H1 (cell line): ENCODE data around the gene ZMYND10. TPM values are rescaled to one million over a fixed set of nuclear protein-coding genes. Genes with fewer than 3 reads are reported as not detected.

Experiments
- CTCF ChIA-PET: fragments of 300-600 bp; sonication (Branson Sonifier 250); formaldehyde crosslinking; loops from one replicate; lab custom pipeline; 2021; ENCODE audit not compliant: partially characterized antibody; lab: Charles Lee
- POLR2A ChIA-PET: fragments of 300-600 bp; sonication (Branson Sonifier 250); formaldehyde crosslinking; loops from one replicate; lab custom pipeline; 2021; ENCODE audit warnings: inconsistent platforms; ENCODE audit not compliant: partially characterized antibody; lab: Charles Lee
- DNase-seq, 2 experiments: peaks; one replicate each; pipeline versions ENCODE4 v3.0.0 to v3.0.0-alpha.2; 2010 to 2022; ENCODE audit warnings: low spot score in 2 of 2, low read depth in 1 of 2, mixed read lengths in 1 of 2
- FAIRE-seq: peaks from 2 replicates; lab custom pipeline; 2011; peaks lifted over from hg19 to GRCh38; lab: Jason Lieb, UNC
- H2AFZ ChIP-seq: 2 replicates; pipeline ENCODE4 v1.8.1; 2012; ENCODE audit warnings: low read length, inconsistent platforms
- H2AK5ac ChIP-seq: 2 replicates; pipeline ENCODE4 v1.6.1; 2013; ENCODE audit warnings: low read depth, low read length
- H2BK120ac ChIP-seq: replicated peaks from 2 replicates; pipeline ENCODE3; 2013; ENCODE audit warnings: low read depth, low read length, inconsistent platforms
- H2BK12ac ChIP-seq: 2 replicates; pipeline ENCODE4 v1.6.1; 2013; ENCODE audit warnings: low read depth, low read length
- H2BK15ac ChIP-seq: 2 replicates; pipeline ENCODE4 v1.6.1; 2013; ENCODE audit warnings: low read length
- H2BK20ac ChIP-seq: 2 replicates; pipeline ENCODE4 v1.6.1; 2013; ENCODE audit warnings: low read length
- H2BK5ac ChIP-seq: 2 replicates; pipeline ENCODE4 v1.6.1; 2013; ENCODE audit warnings: low read depth, low read length
- H3K14ac ChIP-seq: 2 replicates; pipeline ENCODE4 v1.6.1; 2013; ENCODE audit warnings: inconsistent platforms; ENCODE audit not compliant: insufficient read length
- H3K18ac ChIP-seq: 2 replicates; pipeline ENCODE4 v1.6.1; 2013; ENCODE audit warnings: low read length; ENCODE audit errors: extremely low read depth
- H3K23ac ChIP-seq: 2 replicates; pipeline ENCODE4 v1.6.1; 2013; ENCODE audit warnings: inconsistent platforms; ENCODE audit not compliant: insufficient read length
- H3K23me2 ChIP-seq: 2 replicates; pipeline ENCODE4 v1.6.1; 2013; ENCODE audit warnings: low read depth, low read length
- H3K27ac ChIP-seq: 2 replicates; pipeline ENCODE4 v1.6.1; 2011; ENCODE audit warnings: low read depth, low read length, inconsistent platforms
- H3K27me3 ChIP-seq, 4 experiments: replicated peaks in 1 of 4; 1 replicate in 1 of 4; 2 replicates in 3 of 4; pipeline versions ENCODE4 v1.6.1 to v1.8.1; 2011 to 2013; ENCODE audit warnings: low read length in 3 of 4, mild to moderate bottlenecking in 3 of 4, inconsistent platforms in 2 of 4, mixed read lengths in 2 of 4, moderate library complexity in 1 of 4; ENCODE audit not compliant: control insufficient read depth in 3 of 4, insufficient read depth in 3 of 4; ENCODE audit errors: extremely low read depth in 1 of 4
- H3K36me3 ChIP-seq, 4 experiments: 2 replicates each; pipeline versions ENCODE4 v1.6.1 to v1.8.1; 2011 to 2013; ENCODE audit warnings: mild to moderate bottlenecking in 4 of 4, low read length in 3 of 4, moderate library complexity in 2 of 4, control low read depth in 1 of 4, inconsistent platforms in 1 of 4; ENCODE audit not compliant: insufficient read depth in 4 of 4, control insufficient read depth in 2 of 4
- H3K4ac ChIP-seq: replicated peaks from 2 replicates; pipeline ENCODE3; 2013; ENCODE audit warnings: low read length, low read depth, mixed read lengths, inconsistent platforms; ENCODE audit not compliant: insufficient read length
- H3K4me1 ChIP-seq, 4 experiments: replicated peaks in 1 of 4; 1 replicate in 1 of 4; 2 replicates in 3 of 4; pipeline versions ENCODE4 v1.6.1 to v1.8.1; 2011 to 2013; ENCODE audit warnings: low read length in 3 of 4, inconsistent platforms in 2 of 4, mixed read lengths in 1 of 4; ENCODE audit not compliant: insufficient read depth in 4 of 4, control insufficient read depth in 3 of 4
- H3K4me2 ChIP-seq, 2 experiments: 2 replicates each; pipeline versions ENCODE4 v1.6.1 to v1.8.1; 2011 to 2013; ENCODE audit warnings: low read depth in 2 of 2, low read length in 2 of 2, control low read depth in 1 of 2, inconsistent platforms in 1 of 2, mild to moderate bottlenecking in 1 of 2; ENCODE audit not compliant: insufficient read depth in 1 of 2
- H3K4me3 ChIP-seq, 4 experiments: fragments of 200-600, 300-600 bp in 1 of 4; sonication (generic), shearing (Covaris generic), sonication (Bioruptor Twin) in 1 of 4; 2 replicates each; pipeline versions ENCODE4 v1.5.1 to v1.8.1; 2011 to 2016; ENCODE audit warnings: low read length in 4 of 4, low read depth in 3 of 4, control low read depth in 2 of 4, inconsistent platforms in 2 of 4, mild to moderate bottlenecking in 2 of 4, mixed read lengths in 1 of 4, moderate library complexity in 1 of 4; ENCODE audit not compliant: insufficient read depth in 2 of 4; ENCODE audit errors: extremely low read depth in 1 of 4
- H3K56ac ChIP-seq: replicated peaks from 2 replicates; pipeline ENCODE3; 2013; ENCODE audit warnings: low read depth, mild to moderate bottlenecking, mixed read lengths, low read length, inconsistent platforms; ENCODE audit not compliant: insufficient read length
- H3K79me1 ChIP-seq: 2 replicates; pipeline ENCODE4 v1.6.1; 2013; ENCODE audit warnings: low read depth, low read length, control low read depth
- H3K79me2 ChIP-seq, 2 experiments: 2 replicates each; pipeline versions ENCODE4 v1.6.1 to v1.8.1; 2012 to 2013; ENCODE audit warnings: low read length in 2 of 2, mild to moderate bottlenecking in 2 of 2, inconsistent platforms in 1 of 2; ENCODE audit not compliant: insufficient read depth in 2 of 2, control insufficient read depth in 1 of 2
- H3K9ac ChIP-seq, 4 experiments: replicated peaks in 1 of 4; 1 replicate in 1 of 4; 2 replicates in 3 of 4; pipeline versions ENCODE4 v1.6.1 to v1.8.1; 2011 to 2013; ENCODE audit warnings: low read depth in 3 of 4, low read length in 3 of 4, control low read depth in 2 of 4, mild to moderate bottlenecking in 2 of 4, moderate library complexity in 2 of 4, inconsistent platforms in 1 of 4; ENCODE audit errors: extremely low read depth in 1 of 4
- H3K9me3 ChIP-seq, 2 experiments: 2 replicates each; pipeline versions ENCODE4 v1.6.1 to v1.8.1; 2012 to 2013; ENCODE audit warnings: mild to moderate bottlenecking in 2 of 2, moderate library complexity in 2 of 2, control low read depth in 1 of 2, inconsistent platforms in 1 of 2, low read depth in 1 of 2, low read length in 1 of 2, mixed read lengths in 1 of 2; ENCODE audit not compliant: insufficient read depth in 2 of 2
- H4K20me1 ChIP-seq, 2 experiments: replicated peaks in 1 of 2; 2 replicates each; pipeline versions ENCODE3 to v1.8.1; 2011 to 2013; ENCODE audit warnings: inconsistent platforms in 2 of 2, low read length in 2 of 2, mild to moderate bottlenecking in 1 of 2; ENCODE audit not compliant: insufficient read depth in 2 of 2, control insufficient read depth in 1 of 2
- H4K5ac ChIP-seq: 2 replicates; pipeline ENCODE4 v1.6.1; 2013; ENCODE audit warnings: low read length, low read depth, mixed read lengths, inconsistent platforms; ENCODE audit not compliant: insufficient read length
- H4K8ac ChIP-seq: 2 replicates; pipeline ENCODE4 v1.8.0; 2013; ENCODE audit warnings: mild to moderate bottlenecking, moderate library complexity, low read length, inconsistent platforms; ENCODE audit not compliant: insufficient read depth; ENCODE audit errors: extremely low read depth
- H4K91ac ChIP-seq: replicated peaks from 2 replicates; pipeline ENCODE3; 2013; ENCODE audit warnings: low read length, mixed read lengths, inconsistent platforms; ENCODE audit not compliant: insufficient read length
- CEBPB ChIP-seq: IDR thresholded peaks from 2 replicates; pipeline ENCODE4 v1.6.1; 2012; ENCODE audit warnings: low read depth, low read length
- CHD2 ChIP-seq: IDR thresholded peaks from 2 replicates; pipeline ENCODE4 v1.6.1; 2012; ENCODE audit warnings: low read length, improper control_type of control experiment
- E2F6 ChIP-seq: IDR thresholded peaks from 2 replicates; pipeline ENCODE4 v1.6.1; 2012; ENCODE audit warnings: inconsistent platforms
- JUN ChIP-seq: IDR thresholded peaks from 2 replicates; pipeline ENCODE4 v1.6.1; 2011; ENCODE audit warnings: low read depth, mild to moderate bottlenecking, improper control_type of control experiment, low read length
- PHF8 ChIP-seq: fragments of 200-600 bp; sonication (generic); conservative IDR thresholded peaks from 2 replicates; pipeline ENCODE4 v1.7.1; 2012; ENCODE audit warnings: low read depth, mild to moderate bottlenecking, inconsistent platforms, low read length, moderate library complexity
- SAP30 ChIP-seq: fragments of 300-600 bp; sonication (generic); IDR thresholded peaks from 2 replicates; pipeline ENCODE4 v1.7.1; 2012; ENCODE audit warnings: low read length, moderate library complexity, mild to moderate bottlenecking, inconsistent platforms; ENCODE audit not compliant: insufficient read depth, insufficient replicate concordance
- SIN3A ChIP-seq, 2 experiments: IDR thresholded peaks in 1 of 2; conservative IDR thresholded peaks in 1 of 2; 2 replicates each; pipeline ENCODE4 v1.6.1; 2011 to 2012; ENCODE audit warnings: low read length in 2 of 2, improper control_type of control experiment in 1 of 2, low read depth in 1 of 2, mild to moderate bottlenecking in 1 of 2
- SIRT6 ChIP-seq: IDR thresholded peaks from one replicate; pipeline ENCODE4 v1.7.1; 2012; ENCODE audit warnings: low read length, inconsistent platforms
- SIX5 ChIP-seq: IDR thresholded peaks from 2 replicates; pipeline ENCODE4 v1.6.1; 2011; ENCODE audit warnings: mild to moderate bottlenecking, low read depth, low read length
- SRF ChIP-seq: IDR thresholded peaks from 2 replicates; pipeline ENCODE4 v1.6.1; 2011; ENCODE audit warnings: mild to moderate bottlenecking, low read depth, low read length, moderate library complexity
- TBP ChIP-seq: IDR thresholded peaks from 2 replicates; pipeline ENCODE4 v1.6.1; 2011; ENCODE audit warnings: low read depth, low read length, improper control_type of control experiment
- WGBS, 2 experiments: shearing (Covaris generic) in 1 of 2; methylation state at CpG; one replicate each; pipeline versions ENCODE4 v1.1.6 to v1.1.7; 2013 to 2015; ENCODE audit warnings: low lambda C conversion rate in 2 of 2, mixed read lengths in 2 of 2, inconsistent platforms in 1 of 2, low coverage in 1 of 2, missing lambda C conversion rate in 1 of 2; ENCODE audit not compliant: insufficient replicate concordance in 2 of 2, insufficient coverage in 1 of 2, insufficient read length in 1 of 2; ENCODE audit errors: extremely low coverage in 1 of 2, missing lambda C conversion rate in 1 of 2; 5-methylcytosine and 5-hydroxymethylcytosine counted together
- polyA plus RNA-seq, 7 experiments: library from polyadenylated mRNA; depleted of rRNA in 3 of 7; stranded (reverse) in 5 of 7; unstranded in 2 of 7; fragments of >200 nt in 5 of 7; fragments of 200-250 nt in 2 of 7; gene quantifications; 1 replicate in 5 of 7; 2 replicates in 1 of 7; 4 replicates in 1 of 7; pipeline versions ENCODE4 v1.2.1 to v1.2.3, GENCODE V29; 2011 to 2013; ENCODE audit warnings: missing spikeins in 2 of 7, mixed read lengths in 2 of 7
- total RNA-seq: library from RNA; stranded (reverse); fragmentation: NEBNext Ultra II Directional; extraction: Animal tissue kit (Norgen Biotek cat#: 25700); gene quantifications from 2 replicates; pipeline ENCODE4 v1.2.1, GENCODE V29; 2021

Gene ZMYND10
- total and polyA plus RNA-seq, 2 of the 8 experiments (the other 6 are each of a cell fraction or from before 2014, with no cell fraction given): 0.56 to 0.79 TPM

DNA sequence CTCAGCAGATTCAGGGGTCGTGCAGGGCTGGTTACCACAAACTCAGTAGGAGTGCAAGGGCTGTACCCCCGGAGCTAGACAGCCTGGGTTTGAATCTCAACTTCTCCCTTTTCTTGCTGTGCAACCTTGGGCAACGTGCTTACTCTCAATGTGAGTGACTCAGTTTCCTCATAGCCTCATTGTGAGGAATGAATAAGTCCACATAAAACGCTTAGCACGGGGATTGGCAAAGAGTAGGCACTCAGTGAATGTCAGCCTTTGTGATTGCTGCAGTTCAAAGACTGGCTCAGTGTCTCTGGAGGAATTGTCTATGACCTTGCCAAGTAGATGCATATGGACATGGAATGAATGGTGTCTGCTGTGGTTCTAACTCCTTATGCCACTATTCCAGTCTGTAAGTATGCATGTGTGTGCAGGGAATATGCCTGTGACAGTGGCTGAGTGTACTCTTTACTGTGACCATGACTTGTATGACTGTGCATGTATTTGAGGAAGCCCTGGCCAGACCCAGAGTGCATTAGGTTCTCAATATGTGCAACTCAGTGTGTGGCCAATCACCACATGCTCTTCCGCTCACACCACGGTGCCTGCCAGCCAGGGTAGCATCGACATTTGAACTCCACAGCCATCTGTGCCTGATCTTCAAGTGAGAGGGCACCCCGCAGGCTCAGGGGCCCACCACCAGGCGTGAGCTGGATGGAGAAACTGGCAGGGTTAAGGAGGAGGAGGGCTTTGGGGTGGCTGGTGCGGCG lies 45.4 kb downstream of the ZMYND10 start:
- H3K18ac ChIP-seq: peak overlapping the region; percentile 27; the same call in 1 of the 2 replicates
- TF ChIP-seq SIRT6 (no peak), CEBPB (no peak), PHF8 (no peak), SRF (no peak), CHD2 (no peak), SIX5 (no peak), JUN (no peak), SAP30 (no peak), SIN3A (conservative IDR thresholded peaks at IDR 0.05 in 1 of 2, IDR thresholded peaks at IDR 0.05 in 1 of 2; ENCODE audit: low read depth in 1 of 2, low read length in 2 of 2) (no peak), TBP (no peak), E2F6 (no peak)

More for the DNA sequence above, 45.4 kb downstream of the ZMYND10 start:
- H3K23ac ChIP-seq: no peak overlapping the region
- peak overlapping the region; percentile 7 for H4K91ac ChIP-seq
- H2BK12ac ChIP-seq: peak overlapping the region; percentile 35; the same call in 1 of the 2 replicates
- peak overlapping the region; percentile 67 to 76 for H3K4me2 ChIP-seq
- no peak overlapping the region for H2BK15ac ChIP-seq
- no peak overlapping the region for H3K56ac ChIP-seq
- no peak overlapping the region for H2BK120ac ChIP-seq
- H3K14ac ChIP-seq: no peak overlapping the region
- H3K27ac ChIP-seq: 0 out of 2 replicates have a peak overlapping the region, but pooled peaks have one; percentile 22
- CTCF ChIA-PET: interaction anchor here (1.0 to 3.6 kb wide), 12 partner anchors 15 to 1089 kb away, joined by 3 to 24 read pairs (median 4); partner anchors contain the start of gene TUSC2
- H3K4me3 ChIP-seq: peak overlapping the region in 3 of 4 experiments; percentile 14 to 52 (median 17); a peak in 5 of 8 replicates
- no peak overlapping the region for H4K8ac ChIP-seq
- no peaks in the 10 kb centered on the region; a peak in 1 of 7 replicates for H3K27me3 ChIP-seq
- H4K20me1 ChIP-seq: peaks cover 0 to 2% of the 10 kb centered on the region in 2 experiments
- no peaks in the 10 kb centered on the region for H3K36me3 ChIP-seq
- no peak overlapping the region for H4K5ac ChIP-seq
- H3K4me1 ChIP-seq: peaks cover 0 to 26% (median 12%) of the 10 kb centered on the region in 4 experiments; a peak in 6 of 7 replicates
- POLR2A ChIA-PET: interaction anchor here (1.1 to 11.3 kb wide), 6 partner anchors 10 to 62 kb away, joined by 3 to 149 read pairs (median 4); partner anchors contain the start of genes HYAL2 and SEMA3B
- H3K9me3 ChIP-seq: no peaks in the 10 kb centered on the region
- H2AK5ac ChIP-seq: no peak overlapping the region
- no peak overlapping the region for H2AFZ ChIP-seq
- DNase-seq: no peak
- H3K4ac ChIP-seq: no peak overlapping the region
- H3K79me2 ChIP-seq: no peaks in the 10 kb centered on the region
- no peaks in the 10 kb centered on the region for H3K79me1 ChIP-seq
- H3K23me2 ChIP-seq: peaks cover 5% of the 10 kb centered on the region; the same call in 1 of the 2 replicates
- peak overlapping the region in 2 of 4 experiments; percentile 31 to 45; a peak in 3 of 7 replicates for H3K9ac ChIP-seq
- H2BK20ac ChIP-seq: no peak overlapping the region
- no peak overlapping the region for H2BK5ac ChIP-seq
- WGBS, 2 experiments: 81% methylated on average over 12 of the region's 12 CpGs; no CpG with 5 or more reads in 1 of the 2 experiments
- FAIRE-seq: no peak
